ENCODE measurements around the gene CCR7. TPM values are rescaled to one million over a fixed set of nuclear protein-coding genes. Genes with fewer than 3 reads are reported as not detected.

CCR7 gene
- total RNA-seq, 4 donors from 2014 or later, result 0.14 to 5.4 (median 4.9) TPM; not detected in 1

DNA sequence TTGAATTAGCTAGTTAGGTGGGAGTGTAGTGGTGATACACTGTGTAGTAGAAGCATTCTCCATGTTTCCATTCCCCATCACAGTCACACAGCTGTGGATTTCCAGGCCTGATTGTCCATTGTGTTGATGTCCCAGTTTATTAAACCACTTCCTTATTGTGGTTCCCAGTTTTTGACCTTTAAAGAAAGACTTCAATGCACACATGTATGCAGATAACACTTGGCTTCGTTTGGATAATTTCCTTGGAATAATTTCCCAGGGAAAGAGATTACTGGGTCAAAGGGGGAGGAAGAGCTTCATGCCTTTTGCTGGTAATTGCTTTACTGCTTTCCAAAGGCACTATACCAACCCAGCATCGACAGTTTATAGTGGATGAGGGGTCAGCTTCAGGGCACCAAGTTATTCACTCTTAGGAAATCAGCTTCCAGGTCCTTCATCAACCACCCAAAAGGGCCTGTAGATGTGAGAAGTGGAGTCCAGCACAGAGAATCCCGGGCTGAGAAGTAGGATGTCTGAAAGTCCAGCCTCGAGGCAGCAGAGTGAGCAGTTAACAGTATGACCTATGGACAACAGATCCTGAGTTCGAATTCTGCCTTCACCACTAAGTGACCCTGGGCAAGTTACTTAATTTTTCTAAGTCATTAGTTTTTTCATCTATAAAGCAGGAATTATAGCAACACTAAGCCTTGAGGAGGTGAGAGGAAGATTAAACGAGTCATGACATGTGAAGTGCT is 32.6 kb downstream of the CCR7 start:
- no peak for DNase-seq
- no peaks in the 10 kb centered on the region for H3K9me3 ChIP-seq
- no peaks in the 10 kb centered on the region for H3K27me3 ChIP-seq
- in situ Hi-C loops (cut with MboI; ENCODE audit: low pct_ligation_motif_present in 1 of 4, low pct_unique_long_range_greater_than_20kb in 1 of 4, low sequenced_read_pairs in 3 of 4), result loop anchor here (5.0 to 25.0 kb wide), 4 partner anchors 90 to 168 kb away; partner anchors contain the start of genes IGFBP4 (in 3 of the 4) and GJD3 (in 2 of the 4)
- 18 to 26% methylated on average over 3 to 6 of the region's 6 CpGs for WGBS, 2 donors (ENCODE audit: low coverage in 1 of 2)
- intact Hi-C loops (cut with DNase I; ENCODE audit: low total_unique reads), result loop anchor here (2.0 to 5.0 kb wide), 2 partner anchors 90 to 132 kb away; partner anchors contain the start of gene IGFBP4
- H3K36me3 ChIP-seq, result no peaks in the 10 kb centered on the region
- H3K4me1 ChIP-seq, result peaks cover 16 to 40% (median 25%) of the 10 kb centered on the region in 4 donors
- H3K4me3 ChIP-seq, result no peak overlapping the region
- peak overlapping the region; percentile 65 to 75 (median 70) for H3K27ac ChIP-seq
- TF ChIP-seq EP300 (IDR thresholded peaks at IDR 0.05; ENCODE audit: low read depth) (no peak), POLR2A (IDR thresholded peaks at IDR 0.05) (no peak), POLR2AphosphoS5 (IDR thresholded peaks at IDR 0.05) (no peak)
- TF ChIP-seq, protein P1, sequence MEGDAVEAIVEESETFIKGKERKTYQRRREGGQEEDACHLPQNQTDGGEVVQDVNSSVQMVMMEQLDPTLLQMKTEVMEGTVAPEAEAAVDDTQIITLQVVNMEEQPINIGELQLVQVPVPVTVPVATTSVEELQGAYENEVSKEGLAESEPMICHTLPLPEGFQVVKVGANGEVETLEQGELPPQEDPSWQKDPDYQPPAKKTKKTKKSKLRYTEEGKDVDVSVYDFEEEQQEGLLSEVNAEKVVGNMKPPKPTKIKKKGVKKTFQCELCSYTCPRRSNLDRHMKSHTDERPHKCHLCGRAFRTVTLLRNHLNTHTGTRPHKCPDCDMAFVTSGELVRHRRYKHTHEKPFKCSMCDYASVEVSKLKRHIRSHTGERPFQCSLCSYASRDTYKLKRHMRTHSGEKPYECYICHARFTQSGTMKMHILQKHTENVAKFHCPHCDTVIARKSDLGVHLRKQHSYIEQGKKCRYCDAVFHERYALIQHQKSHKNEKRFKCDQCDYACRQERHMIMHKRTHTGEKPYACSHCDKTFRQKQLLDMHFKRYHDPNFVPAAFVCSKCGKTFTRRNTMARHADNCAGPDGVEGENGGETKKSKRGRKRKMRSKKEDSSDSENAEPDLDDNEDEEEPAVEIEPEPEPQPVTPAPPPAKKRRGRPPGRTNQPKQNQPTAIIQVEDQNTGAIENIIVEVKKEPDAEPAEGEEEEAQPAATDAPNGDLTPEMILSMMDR (IDR thresholded peaks at IDR 0.05), result no peak

DNA sequence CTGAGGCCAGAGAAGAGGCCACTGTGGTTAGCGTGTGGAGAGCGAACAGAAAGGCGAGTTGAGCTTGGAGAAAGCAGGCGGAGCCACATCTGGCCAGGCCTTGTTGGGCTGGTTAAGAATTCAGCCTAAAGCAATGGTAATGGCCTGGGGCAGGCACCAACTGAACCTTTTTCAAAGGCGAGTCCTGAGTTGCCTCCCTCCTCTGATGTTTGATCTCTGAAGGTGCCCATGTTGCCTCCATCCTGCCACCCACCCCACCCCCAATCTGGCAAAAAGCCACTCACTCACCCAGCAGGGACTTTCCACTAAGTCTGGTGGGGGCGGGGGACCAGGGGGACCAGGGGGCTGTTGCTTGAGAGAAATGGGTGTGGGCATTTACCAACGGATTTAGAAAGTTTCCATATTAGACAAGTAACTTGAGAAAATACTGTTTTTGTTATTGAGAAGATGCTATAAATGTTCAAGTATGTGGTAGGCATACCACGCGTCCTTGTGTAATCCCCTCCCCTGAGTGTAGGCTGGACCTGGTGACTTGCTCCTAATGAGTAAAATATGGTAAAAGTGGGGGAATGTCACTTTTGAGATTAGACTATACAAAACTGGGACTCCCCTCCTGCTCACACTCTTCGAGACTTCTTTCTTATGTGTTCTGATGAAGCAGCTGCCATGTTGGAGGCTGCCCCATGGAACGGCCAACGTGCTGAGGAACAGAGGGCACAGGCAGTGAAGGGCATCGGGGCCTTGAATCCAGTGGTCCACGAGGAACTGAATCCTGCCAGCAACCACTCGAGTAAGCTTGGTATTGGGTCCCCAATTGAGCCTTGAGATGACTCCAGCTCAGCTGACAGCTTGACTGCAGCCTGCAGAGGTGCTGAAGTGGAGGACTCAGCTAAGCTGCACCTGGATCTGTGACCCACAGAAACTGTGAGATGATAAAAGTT is 34.0 kb downstream of the CCR7 start:
- H3K27me3 ChIP-seq, result no peaks in the 10 kb centered on the region
- no peaks in the 10 kb centered on the region for H3K9me3 ChIP-seq
- H3K4me3 ChIP-seq, result no peak overlapping the region
- H3K4me1 ChIP-seq, result peaks cover 14 to 30% (median 20%) of the 10 kb centered on the region in 4 donors
- 79 to 88% methylated on average over 2 to 15 of the region's 15 CpGs for WGBS, 2 donors (ENCODE audit: low coverage in 1 of 2)
- TF ChIP-seq EP300 (IDR thresholded peaks at IDR 0.05; ENCODE audit: low read depth) (no peak), POLR2A (IDR thresholded peaks at IDR 0.05) (no peak), POLR2AphosphoS5 (IDR thresholded peaks at IDR 0.05) (no peak)
- TF ChIP-seq, protein P1 (IDR thresholded peaks at IDR 0.05), result no peak
- peak overlapping the region in 1 of 4 donors; percentile 68 for H3K27ac ChIP-seq
- H3K36me3 ChIP-seq, result no peaks in the 10 kb centered on the region
- no peak for DNase-seq
- in situ Hi-C loops (cut with MboI; ENCODE audit: low pct_ligation_motif_present in 1 of 4, low pct_unique_long_range_greater_than_20kb in 1 of 4, low sequenced_read_pairs in 3 of 4), result loop anchor here (5.0 to 25.0 kb wide), 4 partner anchors 89 to 167 kb away; partner anchors contain the start of genes IGFBP4 (in 3 of the 4) and GJD3 (in 2 of the 4)
- intact Hi-C loops (cut with DNase I; ENCODE audit: low total_unique reads), result loop anchor here (5.0 kb wide), 1 partner anchor 89 kb away; the partner anchor contains the start of gene IGFBP4

DNA sequence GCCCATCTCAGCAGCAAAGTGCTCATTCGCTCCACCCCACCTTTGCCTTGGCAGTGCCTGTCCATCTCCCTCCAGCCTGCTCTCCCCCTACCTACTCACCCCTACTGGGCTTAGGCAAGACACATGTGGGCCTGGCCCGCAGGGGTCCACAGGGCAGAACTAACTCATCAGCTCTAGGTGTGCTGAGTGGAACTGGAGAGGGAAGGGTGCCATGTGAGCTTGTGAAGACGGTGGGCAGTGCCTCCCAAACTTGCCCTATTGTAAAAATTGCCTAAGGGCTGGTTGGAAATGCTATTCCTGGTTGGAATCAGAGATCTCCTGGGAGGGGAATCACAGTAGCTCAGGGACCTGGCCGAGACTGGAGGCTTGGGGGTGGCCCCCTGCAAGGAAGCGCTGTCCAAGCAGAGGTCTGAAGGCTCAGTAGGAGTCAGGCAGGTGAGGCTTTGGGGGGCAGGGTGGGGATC is 34.7 kb downstream of the CCR7 start:
- in situ Hi-C loops (cut with MboI; ENCODE audit: low pct_ligation_motif_present in 1 of 4, low pct_unique_long_range_greater_than_20kb in 1 of 4, low sequenced_read_pairs in 3 of 4), result loop anchor here (5.0 to 25.0 kb wide), 4 partner anchors 88 to 166 kb away; partner anchors contain the start of genes IGFBP4 (in 3 of the 4) and GJD3 (in 2 of the 4)

More for the DNA sequence above, 34.7 kb downstream of the CCR7 start:
- Histone ChIP-seq H3K9me3 (no peaks in the 10 kb centered on the region), H3K27me3 (no peaks in the 10 kb centered on the region), H3K4me1 (peaks cover 14 to 25% (median 20%) of the 10 kb centered on the region in 4 donors), H3K36me3 (no peaks in the 10 kb centered on the region), H3K4me3 (no peak overlapping the region), H3K27ac (no peak overlapping the region)
- WGBS, 2 donors (ENCODE audit: low coverage in 1 of 2), result 88 to 92% methylated on average over 2 to 5 of the region's 5 CpGs
- no peak for DNase-seq
- intact Hi-C loops (cut with DNase I; ENCODE audit: low total_unique reads), result loop anchor here (5.0 kb wide), 1 partner anchor 88 kb away; the partner anchor contains the start of gene IGFBP4
- TF ChIP-seq EP300 (IDR thresholded peaks at IDR 0.05; ENCODE audit: low read depth) (no peak), POLR2AphosphoS5 (IDR thresholded peaks at IDR 0.05) (no peak), POLR2A (IDR thresholded peaks at IDR 0.05) (no peak)
- TF ChIP-seq, protein P1 (IDR thresholded peaks at IDR 0.05), result no peak
